ENCODE measurements around the gene SCARB1.

DNA sequence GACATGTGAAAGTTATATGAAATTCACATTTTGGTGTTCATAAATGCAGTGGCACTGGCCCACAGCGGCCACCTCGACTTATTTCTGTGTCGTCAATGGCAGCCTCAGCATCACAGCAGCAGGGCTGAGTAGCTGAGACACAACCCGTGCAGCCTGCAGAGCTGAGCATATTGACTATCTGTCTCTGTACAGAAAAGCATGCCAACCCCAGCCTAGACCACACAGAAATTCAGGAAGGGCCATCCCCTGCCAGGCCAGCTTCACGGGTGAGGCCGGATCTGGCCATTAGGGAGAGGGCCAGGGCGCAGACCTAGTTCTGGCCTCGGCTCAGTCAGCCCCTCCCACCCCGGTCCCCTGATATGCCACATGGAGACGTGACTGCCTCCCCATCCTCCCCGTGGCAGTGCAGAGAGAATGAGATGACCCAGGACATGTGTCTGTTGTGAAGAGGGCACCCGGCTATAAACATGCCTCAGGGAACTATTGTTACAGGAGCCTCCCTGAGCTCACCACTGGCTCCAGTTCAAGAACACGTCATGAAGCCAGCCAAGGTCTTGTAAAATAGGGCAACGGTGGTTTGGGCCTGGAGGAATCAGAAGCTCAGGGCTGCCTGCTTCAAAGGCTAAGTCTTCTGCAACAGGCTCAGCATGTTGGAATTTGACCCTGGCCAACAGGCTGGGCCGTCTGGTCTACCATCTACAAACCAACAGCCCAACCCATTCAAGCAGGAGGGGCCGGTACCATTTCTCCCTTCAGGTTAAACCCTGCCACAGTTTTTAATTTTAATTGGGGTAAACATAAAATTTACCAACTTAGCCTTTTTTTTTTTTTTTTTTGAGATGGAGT, 25.5 kb downstream of the SCARB1 start:
- TF ChIP-seq, protein P1, sequence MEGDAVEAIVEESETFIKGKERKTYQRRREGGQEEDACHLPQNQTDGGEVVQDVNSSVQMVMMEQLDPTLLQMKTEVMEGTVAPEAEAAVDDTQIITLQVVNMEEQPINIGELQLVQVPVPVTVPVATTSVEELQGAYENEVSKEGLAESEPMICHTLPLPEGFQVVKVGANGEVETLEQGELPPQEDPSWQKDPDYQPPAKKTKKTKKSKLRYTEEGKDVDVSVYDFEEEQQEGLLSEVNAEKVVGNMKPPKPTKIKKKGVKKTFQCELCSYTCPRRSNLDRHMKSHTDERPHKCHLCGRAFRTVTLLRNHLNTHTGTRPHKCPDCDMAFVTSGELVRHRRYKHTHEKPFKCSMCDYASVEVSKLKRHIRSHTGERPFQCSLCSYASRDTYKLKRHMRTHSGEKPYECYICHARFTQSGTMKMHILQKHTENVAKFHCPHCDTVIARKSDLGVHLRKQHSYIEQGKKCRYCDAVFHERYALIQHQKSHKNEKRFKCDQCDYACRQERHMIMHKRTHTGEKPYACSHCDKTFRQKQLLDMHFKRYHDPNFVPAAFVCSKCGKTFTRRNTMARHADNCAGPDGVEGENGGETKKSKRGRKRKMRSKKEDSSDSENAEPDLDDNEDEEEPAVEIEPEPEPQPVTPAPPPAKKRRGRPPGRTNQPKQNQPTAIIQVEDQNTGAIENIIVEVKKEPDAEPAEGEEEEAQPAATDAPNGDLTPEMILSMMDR (conservative IDR thresholded peaks at IDR 0.05 in 1 of 2, IDR thresholded peaks at IDR 0.05 in 1 of 2; ENCODE audit: low read depth in 1 of 2, low read length in 2 of 2) = no peak
- TF ChIP-seq EZH2 (IDR thresholded peaks at IDR 0.05; ENCODE audit: low read length, missing control alignments) = no peak
